Effector CD8-positive, alpha-beta T cell (primary cell): ENCODE data around the gene GDAP1L1.
"Not testable (repeated sequence)": the region's sequence is repeated elsewhere in the genome, so short reads cannot be mapped to it uniquely, and the experiment has no call there.

ENCODE experiments used
- DNase-seq: peaks from one replicate; lab custom pipeline; 2025; lab: John Stamatoyannopoulos, UW

GDAP1L1 gene

GRCh38 chr20:44302026-44302669, 55.0 kb downstream of the GDAP1L1 start:
- no peak for DNase-seq

GRCh38 chr20:44302736-44303135, 55.6 kb downstream of the GDAP1L1 start:
- DNase-seq, result no peak

DNA sequence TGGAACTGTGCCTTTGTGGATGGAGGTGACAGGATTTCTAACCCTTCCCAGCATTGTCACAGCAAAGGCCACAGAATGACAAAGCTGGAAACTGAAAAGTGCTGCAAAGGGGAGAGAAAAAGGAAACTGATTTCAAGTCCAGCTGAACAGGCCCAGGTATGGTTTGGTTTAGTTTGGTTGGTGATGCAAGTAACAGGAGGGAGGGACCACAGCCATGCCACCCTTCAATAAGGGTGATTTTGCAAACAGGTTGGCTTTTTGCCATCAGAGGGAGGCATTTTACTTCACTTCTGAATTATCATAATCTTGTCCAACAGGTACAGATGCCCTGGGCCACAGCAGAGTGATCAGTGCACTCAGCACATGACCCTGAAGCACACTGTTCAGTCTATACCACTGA, 57.3 kb downstream of the GDAP1L1 start:
- DNase-seq, result no peak

DNA sequence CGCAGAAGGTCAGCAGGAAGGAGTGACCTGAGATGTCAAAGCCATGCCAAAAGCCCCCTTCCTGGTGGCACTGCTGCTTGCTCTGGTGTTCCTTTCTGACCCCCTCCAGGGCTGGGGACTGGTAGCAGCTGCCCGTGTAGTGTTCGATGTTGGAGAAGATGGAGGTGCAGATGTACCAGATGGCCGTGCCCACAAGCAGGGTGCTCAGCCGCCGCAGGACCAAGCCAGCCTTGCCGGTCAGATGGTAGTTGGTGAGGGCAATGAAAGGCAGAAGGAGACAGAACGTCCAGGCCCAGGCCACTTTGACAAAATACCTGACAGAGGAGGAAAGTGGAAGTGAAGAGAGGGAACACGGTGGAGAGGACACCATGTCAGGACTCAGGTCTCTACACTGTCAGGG, 59.8 kb downstream of the GDAP1L1 start:
- DNase-seq, result no peak

DNA sequence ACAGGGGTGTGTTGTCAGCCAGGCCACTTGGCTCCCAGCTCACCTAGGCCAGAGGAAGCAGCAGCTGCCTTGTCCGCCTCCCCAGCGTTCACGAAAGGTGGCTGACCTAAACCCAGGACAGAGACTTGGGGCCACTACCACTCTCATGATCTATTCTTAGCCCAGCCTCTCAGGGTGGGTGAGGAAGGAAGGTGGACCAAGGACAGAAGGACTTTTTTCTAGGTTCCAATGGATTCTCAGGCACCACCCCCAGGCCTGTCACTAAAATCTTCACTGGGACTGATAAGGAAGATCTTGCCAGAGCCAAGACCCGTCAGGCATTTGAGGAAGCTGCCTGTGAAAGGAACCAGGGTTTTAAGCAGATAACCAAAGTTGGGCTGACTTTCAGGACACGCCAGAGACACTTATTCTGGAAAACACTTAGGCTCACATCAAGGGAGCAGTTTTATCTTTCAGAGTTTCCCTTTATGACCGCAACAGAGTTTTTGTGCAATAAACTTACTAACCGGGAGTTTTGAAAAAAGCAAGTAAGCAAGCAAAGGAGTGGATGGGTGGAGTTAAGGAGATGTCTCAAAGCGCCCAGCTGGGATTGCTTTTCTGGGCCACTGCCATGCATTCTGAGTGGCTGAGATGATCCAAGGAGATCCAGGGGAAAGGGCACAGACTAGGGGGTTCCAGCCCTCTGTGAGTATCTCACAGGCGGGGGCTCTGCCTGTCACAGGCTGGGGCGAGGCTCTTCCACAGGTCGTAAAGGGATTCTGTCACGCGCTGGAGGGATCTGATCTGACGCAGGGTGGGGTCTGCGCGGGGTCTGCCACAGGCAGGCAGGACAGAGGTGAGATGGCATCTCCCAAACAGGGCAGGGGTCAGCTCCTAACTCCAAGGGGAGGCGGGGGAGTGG, 62.9 kb downstream of the GDAP1L1 start:
- DNase-seq, result no peak

DNA sequence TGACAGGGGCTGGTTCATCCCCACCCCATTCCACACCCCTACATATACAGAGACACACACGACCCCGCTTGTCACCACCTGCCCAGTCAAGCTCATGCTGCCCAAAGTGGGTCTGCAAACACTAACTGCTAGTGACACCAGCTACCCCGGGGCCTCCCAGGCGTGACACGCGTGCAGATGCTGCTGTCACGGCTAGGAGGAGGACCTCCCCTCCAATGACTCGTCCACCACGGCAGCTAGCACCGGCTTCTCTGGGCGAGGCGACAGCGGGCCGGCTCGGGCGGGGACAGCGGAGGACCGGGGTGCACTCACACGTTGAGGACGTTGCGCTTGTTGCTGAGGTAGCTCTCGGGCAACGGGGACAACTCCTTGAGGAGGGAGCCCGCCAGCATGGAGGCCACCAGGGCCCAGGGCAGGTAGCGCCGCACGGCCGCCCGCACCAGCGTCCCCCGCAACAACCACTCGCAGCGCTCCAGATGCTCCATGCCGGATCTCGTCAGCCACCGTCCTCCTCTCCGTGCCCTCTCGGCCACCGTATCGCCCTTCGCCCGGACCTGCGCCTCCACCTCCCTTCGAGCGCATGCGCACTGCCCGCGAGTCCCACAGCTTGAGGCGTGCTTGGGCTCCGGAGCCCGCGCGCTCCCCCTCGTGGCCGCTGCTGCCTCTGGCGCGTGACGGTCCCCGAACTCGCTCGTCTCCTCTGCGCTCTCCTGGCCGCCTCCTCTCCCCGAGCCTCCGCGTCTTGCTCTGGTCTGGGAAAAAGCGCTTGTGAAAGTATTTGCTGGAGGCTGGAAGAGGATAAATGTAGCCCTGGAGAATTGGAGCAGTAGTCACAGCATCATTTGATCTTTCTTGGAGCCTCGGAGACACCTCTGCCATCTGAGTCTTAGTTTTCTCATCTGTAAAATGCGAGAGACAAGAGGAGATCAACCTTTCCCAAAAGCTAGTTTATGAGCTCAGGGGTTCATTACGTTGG, 63.8 kb downstream of the GDAP1L1 start, which contains the start of gene FITM2:
TSS of gene FITM2 (minus strand) at position 539 of the 976 bp plus-strand sequence. CDS start at position 485, 54 bp downstream.
- DNase-seq, result peak; percentile 98

- DNase-seq, result no peak
These were observed 67.8 kb downstream of the GDAP1L1 start for GRCh38 chr20:44314870-44315269.

DNA sequence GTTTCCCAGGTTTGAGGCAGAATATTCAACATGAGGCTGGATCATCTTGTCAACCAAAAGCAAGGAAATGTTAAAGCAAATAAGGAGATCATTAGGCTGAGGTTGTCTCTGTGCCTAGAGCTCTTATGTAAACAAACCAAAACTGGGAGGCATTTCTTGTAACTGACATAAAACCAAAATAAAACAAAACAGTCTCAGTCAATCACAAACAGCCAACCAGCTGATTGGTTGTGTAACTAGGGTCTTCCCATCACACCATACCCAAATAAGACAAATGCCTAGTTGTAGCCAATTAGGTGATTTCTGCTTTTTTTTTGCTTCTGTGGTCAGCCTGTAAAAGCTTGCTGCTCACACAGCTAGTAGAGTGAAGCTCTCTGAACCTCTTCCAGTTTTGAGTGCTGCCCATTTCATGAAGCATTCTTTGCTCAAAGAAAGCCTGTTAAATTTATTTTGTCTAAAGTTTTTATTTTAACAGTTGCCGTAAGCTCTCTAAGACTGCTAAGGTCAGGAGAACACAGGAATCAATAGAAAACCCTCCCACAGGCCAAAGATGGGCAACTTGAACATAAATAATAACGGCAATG, 72.8 kb downstream of the GDAP1L1 start:
- no peak for DNase-seq

- DNase-seq, result no peak
These were observed 77.2 kb downstream of the GDAP1L1 start for GRCh38 chr20:44324343-44324742.

- peak; percentile 8 for DNase-seq
These were observed 79.5 kb downstream of the GDAP1L1 start for GRCh38 chr20:44326391-44327159.

- DNase-seq, result not testable (repeated sequence)
These were observed 80.6 kb downstream of the GDAP1L1 start for GRCh38 chr20:44327748-44328147.

DNA sequence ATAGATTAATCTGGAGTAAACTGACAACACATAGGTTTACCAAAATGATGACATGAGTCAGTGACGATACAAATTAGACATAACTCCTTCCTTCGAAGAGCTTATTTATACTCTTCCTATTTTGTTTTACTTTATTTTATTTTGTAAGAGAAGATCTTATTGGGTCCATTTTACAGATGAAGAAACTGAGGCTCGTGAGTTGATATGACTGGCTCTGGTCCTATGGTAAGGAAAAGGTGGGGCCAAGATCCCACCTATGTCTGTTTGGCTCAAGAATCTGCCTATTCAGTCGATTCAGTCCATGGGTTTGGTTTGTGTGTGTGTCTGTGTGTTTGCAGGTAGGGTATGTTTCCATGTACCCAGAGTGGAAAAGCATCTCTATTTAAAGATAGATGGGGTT, 81.3 kb downstream of the GDAP1L1 start:
- no peak for DNase-seq
